H9 (cell line): Measurements from ENCODE around the gene ZNF385B. TPM values are rescaled to one million over a fixed set of nuclear protein-coding genes. Genes with fewer than 3 reads are reported as not detected.

ENCODE experiments used
- DNase-seq: peaks from one replicate; pipeline ENCODE4 v3.0.0-alpha.2; 2017
- H2AFZ ChIP-seq: one replicate; pipeline ENCODE4 v1.6.1; 2013; ENCODE audit warnings: mild to moderate bottlenecking, low read length, control low read depth, moderate library complexity
- H2AK5ac ChIP-seq: 2 replicates; pipeline ENCODE4 v1.6.1; 2013; ENCODE audit warnings: low read length, control low read depth, mixed read lengths; ENCODE audit not compliant: insufficient read length
- H2BK120ac ChIP-seq: one replicate; pipeline ENCODE4 v1.6.1; 2013; ENCODE audit warnings: low read depth, mild to moderate bottlenecking, low read length, control low read depth, inconsistent platforms; ENCODE audit not compliant: poor library complexity, severe bottlenecking
- H2BK12ac ChIP-seq: 2 replicates; pipeline ENCODE4 v1.6.1; 2013; ENCODE audit warnings: low read length, control low read depth, mixed read lengths, low read depth; ENCODE audit not compliant: insufficient read length
- H2BK15ac ChIP-seq: 2 replicates; pipeline ENCODE4 v1.6.1; 2013; ENCODE audit warnings: low read depth, low read length, control low read depth
- H2BK20ac ChIP-seq: one replicate; pipeline ENCODE4 v1.6.1; 2013; ENCODE audit warnings: low read depth, mild to moderate bottlenecking, low read length, control low read depth, inconsistent platforms; ENCODE audit not compliant: poor library complexity, severe bottlenecking
- H2BK5ac ChIP-seq: 2 replicates; pipeline ENCODE4 v1.6.1; 2013; ENCODE audit warnings: low read length, control low read depth, mixed read lengths; ENCODE audit not compliant: insufficient read length
- H3K14ac ChIP-seq: 2 replicates; pipeline ENCODE4 v1.6.1; 2013; ENCODE audit warnings: low read length, control low read depth; ENCODE audit not compliant: insufficient read depth
- H3K18ac ChIP-seq: 2 replicates; pipeline ENCODE4 v1.6.1; 2013; ENCODE audit warnings: low read depth, mild to moderate bottlenecking, mixed read lengths, low read length, control low read depth; ENCODE audit not compliant: insufficient read length
- H3K23ac ChIP-seq: 2 replicates; pipeline ENCODE4 v1.6.1; 2013; ENCODE audit warnings: low read length, control low read depth, mixed read lengths, low read depth; ENCODE audit not compliant: insufficient read length
- H3K23me2 ChIP-seq: 2 replicates; pipeline ENCODE4 v1.6.1; 2013; ENCODE audit warnings: low read depth, mild to moderate bottlenecking, mixed read lengths, low read length, control low read depth; ENCODE audit not compliant: insufficient read length, poor library complexity, severe bottlenecking
- H3K27ac ChIP-seq: 2 replicates; pipeline ENCODE4 v1.5.1; 2013; ENCODE audit warnings: low read length, control low read depth, mixed read lengths, low read depth; ENCODE audit not compliant: insufficient read length
- H3K27me3 ChIP-seq: 2 replicates; pipeline ENCODE4 v1.6.1; 2013; ENCODE audit warnings: low read length, control low read depth, inconsistent platforms; ENCODE audit not compliant: insufficient read depth
- H3K4ac ChIP-seq: 2 replicates; pipeline ENCODE4 v1.6.1; 2013; ENCODE audit warnings: low read depth, mild to moderate bottlenecking, control low read depth, inconsistent platforms, low read length, moderate library complexity
- H3K4me1 ChIP-seq: 2 replicates; pipeline ENCODE4 v1.6.1; 2013; ENCODE audit warnings: low read length, control low read depth, inconsistent platforms; ENCODE audit not compliant: insufficient read depth
- H3K4me2 ChIP-seq: 2 replicates; pipeline ENCODE4 v1.6.1; 2013; ENCODE audit warnings: low read length, control low read depth, mixed read lengths; ENCODE audit not compliant: insufficient read length, insufficient read depth
- H3K56ac ChIP-seq: 2 replicates; pipeline ENCODE4 v1.6.1; 2013; ENCODE audit warnings: low read depth, mild to moderate bottlenecking, mixed read lengths, low read length, control low read depth; ENCODE audit not compliant: insufficient read length
- H3K79me1 ChIP-seq: 2 replicates; pipeline ENCODE4 v1.6.1; 2013; ENCODE audit warnings: low read depth, mild to moderate bottlenecking, moderate library complexity, low read length, control low read depth, inconsistent platforms; ENCODE audit not compliant: insufficient read depth, poor library complexity, severe bottlenecking
- H3K79me2 ChIP-seq: 2 replicates; pipeline ENCODE4 v1.6.1; 2013; ENCODE audit warnings: low read length, control low read depth, inconsistent platforms; ENCODE audit not compliant: insufficient read depth
- H3K9ac ChIP-seq: 2 replicates; pipeline ENCODE4 v1.6.1; 2013; ENCODE audit warnings: low read length, control low read depth, mixed read lengths; ENCODE audit not compliant: insufficient read length; ENCODE audit errors: extremely low read depth
- H3K9me3 ChIP-seq: one replicate; pipeline ENCODE4 v1.6.1; 2013; ENCODE audit warnings: low read depth, low read length, inconsistent platforms; ENCODE audit not compliant: control insufficient read depth
- H3T11ph ChIP-seq: one replicate; pipeline ENCODE4 v1.6.1; 2013; ENCODE audit warnings: mild to moderate bottlenecking, low read length, control low read depth, inconsistent platforms
- H4K20me1 ChIP-seq: one replicate; pipeline ENCODE4 v1.6.1; 2013; ENCODE audit not compliant: control insufficient read depth, insufficient read length, insufficient read depth
- H4K5ac ChIP-seq: 2 replicates; pipeline ENCODE4 v1.6.1; 2013; ENCODE audit warnings: low read depth, mild to moderate bottlenecking, mixed read lengths, low read length, control low read depth; ENCODE audit not compliant: insufficient read length
- H4K8ac ChIP-seq: replicated peaks from 2 replicates; pipeline ENCODE4 v1.6.1; 2013; ENCODE audit warnings: low read length, control low read depth, mixed read lengths, low read depth; ENCODE audit not compliant: insufficient read length
- H4K91ac ChIP-seq: 2 replicates; pipeline ENCODE4 v1.6.1; 2013; ENCODE audit warnings: low read depth, mild to moderate bottlenecking, moderate library complexity, mixed read lengths, low read length, control low read depth; ENCODE audit not compliant: insufficient read length
- H3K27ac Mint-ChIP-seq, 3 experiments: 2 replicates in 2 of 3; 3 replicates in 1 of 3; pipeline ENCODE4 v1.8.0; 2020 to 2021; ENCODE audit warnings: mixed read lengths in 3 of 3, mild to moderate bottlenecking in 1 of 3, moderate library complexity in 1 of 3
- H3K27me3 Mint-ChIP-seq: 2 replicates; pipeline ENCODE4 v1.8.0; 2021; ENCODE audit warnings: low read depth, mild to moderate bottlenecking, moderate library complexity, mixed read lengths
- H3K36me3 Mint-ChIP-seq, 3 experiments: 2 replicates in 2 of 3; 3 replicates in 1 of 3; pipeline ENCODE4 v1.8.0; 2020 to 2021; ENCODE audit warnings: low read depth in 3 of 3, mixed read lengths in 3 of 3; ENCODE audit not compliant: insufficient read depth in 1 of 3
- H3K4me1 Mint-ChIP-seq, 2 experiments: 2 replicates each; pipeline ENCODE4 v1.8.0; 2020; ENCODE audit warnings: mixed read lengths in 2 of 2
- H3K4me3 Mint-ChIP-seq, 2 experiments: 2 replicates in 1 of 2; 3 replicates in 1 of 2; pipeline ENCODE4 v1.8.0; 2020 to 2021; ENCODE audit warnings: mild to moderate bottlenecking in 2 of 2, mixed read lengths in 2 of 2, moderate library complexity in 1 of 2
- H3K9me3 Mint-ChIP-seq, 2 experiments: 2 replicates in 1 of 2; 3 replicates in 1 of 2; pipeline ENCODE4 v1.8.0; 2020; ENCODE audit warnings: mild to moderate bottlenecking in 2 of 2, mixed read lengths in 2 of 2, moderate library complexity in 1 of 2
- CTCF ChIP-seq: fragments of 200-600 bp; sonication (generic); conservative IDR thresholded peaks from 3 replicates; pipeline ENCODE4 v1.8.0; 2021; ENCODE audit warnings: antibody characterized with exemption, mild to moderate bottlenecking
- WGBS: extraction: QIAGEN DNeasy Blood & Tissue Kit; methylation state at CpG from one replicate; pipeline ENCODE4 v1.1.7; 2013; ENCODE audit warnings: missing lambda C conversion rate, low lambda C conversion rate, mixed read lengths; ENCODE audit not compliant: insufficient read length; ENCODE audit errors: extremely low coverage; 5-methylcytosine and 5-hydroxymethylcytosine counted together
- total RNA-seq: library from RNA; stranded (reverse); gene quantifications from 2 replicates; pipeline ENCODE4 v1.2.1, GENCODE V29; 2021

ZNF385B gene
- total RNA-seq, 1 experiment from 2014 or later, result 2.1 TPM

DNA sequence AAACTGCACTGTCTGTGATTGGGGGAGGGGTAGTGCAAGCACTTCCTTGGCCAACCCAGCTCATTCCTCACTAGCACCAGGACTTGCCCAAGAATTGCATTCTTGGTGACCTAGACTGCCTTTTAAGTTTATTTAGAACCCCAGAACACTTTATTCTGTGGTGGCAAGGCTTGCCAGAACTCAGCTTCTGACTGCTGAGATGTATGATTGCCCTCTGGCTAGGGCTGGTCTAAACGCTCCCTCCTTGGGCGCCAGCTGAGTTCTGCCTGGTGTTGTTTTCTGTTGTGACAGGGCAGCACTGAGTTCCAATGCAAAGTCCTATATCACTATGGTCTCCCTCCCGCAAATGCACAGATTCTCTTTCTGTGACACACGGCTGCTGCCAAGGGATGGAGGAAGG is 247.7 kb downstream of the ZNF385B start:
- Mint-ChIP-seq H3K9me3 (no peaks in the 10 kb centered on the region), H3K36me3 (no peaks in the 10 kb centered on the region; a peak in 1 of 7 replicates), H3K4me1 (peaks cover 4 to 7% of the 10 kb centered on the region in 2 experiments), H3K27ac (peak overlapping the region in 1 of 3 experiments; percentile 40; a peak in 1 of 7 replicates), H3K27me3 (no peaks in the 10 kb centered on the region), H3K4me3 (no peak overlapping the region)
- no peak overlapping the region; the same call in 1 of the 2 replicates for H3K4ac ChIP-seq
- no peak overlapping the region for H3K9ac ChIP-seq
- no peak overlapping the region for H2BK120ac ChIP-seq
- no peaks in the 10 kb centered on the region for H3K4me1 ChIP-seq
- H3K23ac ChIP-seq, result no peak overlapping the region
- H3K14ac ChIP-seq, result no peak overlapping the region
- no peak overlapping the region for H4K5ac ChIP-seq
- H3K9me3 ChIP-seq, result no peaks in the 10 kb centered on the region
- H3K79me1 ChIP-seq, result no peaks in the 10 kb centered on the region
- no peak overlapping the region for H2AK5ac ChIP-seq
- H3K27me3 ChIP-seq, result no peaks in the 10 kb centered on the region; the same call in 1 of the 2 replicates
- H3K23me2 ChIP-seq, result no peaks in the 10 kb centered on the region
- H2BK20ac ChIP-seq, result no peak overlapping the region
- H2BK15ac ChIP-seq, result no peak overlapping the region
- no peak overlapping the region for H2BK12ac ChIP-seq
- H3K18ac ChIP-seq, result no peak overlapping the region
- DNase-seq, result no peak
- H3K56ac ChIP-seq, result no peak overlapping the region
- no peak overlapping the region for H4K8ac ChIP-seq
- H2BK5ac ChIP-seq, result no peak overlapping the region
- H3K79me2 ChIP-seq, result no peaks in the 10 kb centered on the region
- TF ChIP-seq CTCF, result no peak
- H3T11ph ChIP-seq, result no peak overlapping the region
- no peak overlapping the region for H2AFZ ChIP-seq
- no peak overlapping the region for H4K91ac ChIP-seq
- no peak overlapping the region for H3K4me2 ChIP-seq
- no peaks in the 10 kb centered on the region for H4K20me1 ChIP-seq
- no CpG with 5 or more reads among the region's 4 CpGs for WGBS
- no peak overlapping the region for H3K27ac ChIP-seq
